ENCODE results near the gene ADARB2. TPM values are rescaled to one million over a fixed set of nuclear protein-coding genes. Genes with fewer than 3 reads are reported as not detected.
A peak's percentile ranks its signal among the peaks of the same experiment; 100 is the strongest.
"Not testable (repeated sequence)": the region's sequence is repeated elsewhere in the genome, so short reads cannot be mapped to it uniquely, and the experiment has no call there.

Gene ADARB2
- total RNA-seq, 2 donors from 2014 or later, result not detected

- DNase-seq (ENCODE audit: low spot score), result no peak
- intact Hi-C loops (cut with DNase I), result no loop called here
Observed at GRCh38 chr10:1230138-1230537, 507.2 kb downstream of the ADARB2 start.

GRCh38 chr10:1229574-1229973 is 507.8 kb downstream of the ADARB2 start:
- intact Hi-C loops (cut with DNase I), result no loop called here
- DNase-seq (ENCODE audit: low spot score), result no peak

GRCh38 chr10:1229116-1229515 is 508.2 kb downstream of the ADARB2 start:
- intact Hi-C loops (cut with DNase I), result no loop called here

GRCh38 chr10:1228467-1228975 is 508.8 kb downstream of the ADARB2 start:
- intact Hi-C loops (cut with DNase I), result no loop called here
- peak; percentile 73 for DNase-seq (ENCODE audit: low spot score)

More at GRCh38 chr10:1229116-1229515, 508.2 kb downstream of the ADARB2 start:
- DNase-seq (ENCODE audit: low spot score), result peak; percentile 28

- DNase-seq (ENCODE audit: low spot score), result no peak
- intact Hi-C loops (cut with DNase I), result no loop called here
Observed at GRCh38 chr10:1227510-1228402, 509.6 kb downstream of the ADARB2 start.

DNA sequence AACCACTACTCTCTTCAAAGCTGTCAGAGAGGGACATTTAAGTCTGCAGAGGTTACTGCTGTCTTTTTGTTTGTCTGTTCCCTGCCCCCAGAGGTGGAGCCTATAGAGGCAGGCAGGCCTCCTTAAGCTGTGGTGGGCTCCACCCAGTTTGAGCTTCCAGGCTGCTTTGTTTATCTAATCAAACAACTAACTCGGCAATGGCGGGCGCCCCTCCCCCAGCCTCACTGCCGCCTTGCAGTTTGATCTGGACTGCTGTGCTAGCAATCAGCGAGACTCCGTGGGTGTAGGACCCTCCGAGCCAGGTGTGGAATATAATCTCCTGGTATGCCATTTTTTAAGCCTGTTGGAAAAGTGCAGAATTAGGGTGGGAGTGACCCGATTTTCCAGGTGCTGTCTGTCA is 510.4 kb downstream of the ADARB2 start:
- peak; percentile 30 for DNase-seq (ENCODE audit: low spot score)
- intact Hi-C loops (cut with DNase I), result not testable (repeated sequence)

DNA sequence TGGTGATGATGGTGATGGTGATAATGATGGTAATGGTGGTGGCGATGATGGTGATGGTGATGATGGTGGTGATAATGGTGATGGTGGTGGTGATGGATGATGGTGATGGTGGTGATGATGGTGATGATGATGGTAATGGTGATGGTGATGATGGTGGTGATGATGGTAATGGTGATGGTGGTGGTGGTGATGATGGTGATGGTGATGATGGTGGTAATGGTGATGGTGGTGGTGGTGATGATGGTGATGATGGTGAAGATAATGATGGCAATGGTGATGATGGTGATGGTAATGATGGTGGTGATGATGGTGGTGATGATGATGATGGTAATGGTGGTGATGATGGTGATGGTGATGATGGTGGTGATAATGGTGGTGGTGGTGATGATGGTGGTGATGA is 517.5 kb downstream of the ADARB2 start:
- DNase-seq (ENCODE audit: low spot score); intact Hi-C loops (cut with DNase I): not testable (repeated sequence)

- peak; percentile 66 for DNase-seq (ENCODE audit: low spot score)
- intact Hi-C loops (cut with DNase I), result no loop called here
Observed at GRCh38 chr10:1217661-1218060, 519.7 kb downstream of the ADARB2 start.

DNA sequence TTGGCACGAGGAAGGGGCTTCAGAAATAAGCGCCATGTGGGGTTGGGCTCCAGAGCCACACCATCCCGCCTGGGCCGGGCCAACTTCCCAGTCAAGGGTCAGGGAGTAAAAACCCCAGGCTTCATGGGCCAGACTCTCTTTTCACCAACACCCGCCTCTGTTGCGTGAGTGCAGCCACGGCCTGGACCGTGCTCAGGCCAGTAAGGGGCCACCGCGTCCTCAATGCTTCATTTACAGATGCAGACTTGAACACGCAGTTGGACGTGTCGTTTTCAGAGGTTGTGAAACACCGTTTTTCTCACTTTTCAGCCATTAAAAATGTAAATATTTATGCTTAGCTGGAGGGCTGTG is 520.1 kb downstream of the ADARB2 start:
- DNase-seq (ENCODE audit: low spot score), result peak; percentile 53
- intact Hi-C loops (cut with DNase I), result no loop called here

GRCh38 chr10:1216574-1217236 is 520.6 kb downstream of the ADARB2 start:
- intact Hi-C loops (cut with DNase I), result no loop called here
- DNase-seq (ENCODE audit: low spot score), result peak; percentile 74

GRCh38 chr10:1215862-1216573 is 521.3 kb downstream of the ADARB2 start:
- intact Hi-C loops (cut with DNase I), result no loop called here
- DNase-seq (ENCODE audit: low spot score), result peak; percentile 75

DNA sequence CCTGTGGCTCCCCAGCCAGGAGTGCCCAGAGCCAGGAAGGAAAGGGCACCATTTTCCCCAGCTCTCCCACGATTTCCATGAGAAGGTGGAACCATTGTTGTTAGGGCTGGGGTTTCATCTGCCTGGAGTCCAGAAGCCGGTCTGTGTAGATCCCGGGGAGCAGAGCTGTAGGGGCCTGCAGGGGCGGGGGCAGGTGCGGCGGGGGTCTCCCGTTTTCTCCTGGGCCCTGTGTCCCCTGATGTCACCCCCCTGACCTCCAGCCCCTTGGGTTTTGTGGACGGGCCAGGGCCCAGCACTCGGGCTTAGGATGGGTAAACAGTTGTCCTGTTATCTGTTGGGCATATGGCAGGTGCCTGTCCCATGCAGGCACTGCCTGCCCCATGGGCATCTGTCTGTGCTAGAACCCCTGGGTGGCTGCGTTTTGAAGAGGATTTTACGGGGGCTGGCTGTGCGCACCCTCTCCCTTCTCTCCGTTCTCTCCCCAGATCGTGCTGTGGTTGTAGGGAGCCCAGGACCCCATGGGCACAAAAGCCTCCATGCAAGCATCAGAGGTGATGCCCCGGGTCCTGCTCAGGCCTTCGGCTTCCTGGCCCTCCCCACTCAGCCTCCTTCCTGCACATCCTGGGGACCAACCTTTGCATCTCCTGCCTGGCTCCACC is 522.3 kb downstream of the ADARB2 start:
- intact Hi-C loops (cut with DNase I), result no loop called here
- DNase-seq (ENCODE audit: low spot score), result peak; percentile 59

DNA sequence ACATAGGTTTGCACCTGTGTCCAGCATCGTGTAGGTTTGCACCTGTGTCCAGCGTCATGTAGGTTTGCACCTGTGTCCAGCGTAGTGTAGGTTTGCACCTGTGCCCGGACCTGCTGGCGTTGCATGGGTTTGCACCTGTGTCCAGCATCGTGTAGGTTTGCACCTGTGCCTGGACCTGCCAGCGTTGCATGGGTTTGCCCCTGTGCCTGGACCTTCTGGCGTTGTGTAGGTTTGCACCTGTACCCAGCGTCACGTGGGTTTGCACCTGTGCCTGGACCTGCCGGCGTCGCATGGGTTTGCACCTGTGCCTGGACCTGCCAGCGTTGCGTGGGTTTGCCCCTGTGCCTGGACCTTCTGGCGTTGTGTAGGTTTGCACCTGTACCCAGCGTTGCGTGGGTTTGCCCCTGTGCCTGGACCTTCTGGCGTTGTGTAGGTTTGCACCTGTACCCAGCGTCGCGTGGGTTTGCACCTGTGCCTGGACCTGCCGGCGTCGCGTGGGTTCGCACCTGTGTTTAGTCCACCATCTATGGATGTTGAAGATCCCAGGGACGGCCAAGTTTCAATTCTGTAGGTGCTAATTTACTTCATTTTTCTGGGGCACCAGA is 523.2 kb downstream of the ADARB2 start:
- intact Hi-C loops (cut with DNase I), result no loop called here
- peak; percentile 45 for DNase-seq (ENCODE audit: low spot score)

GRCh38 chr10:1213252-1214070 is 523.9 kb downstream of the ADARB2 start:
- intact Hi-C loops (cut with DNase I), result no loop called here
- DNase-seq (ENCODE audit: low spot score), result peak; percentile 68

DNA sequence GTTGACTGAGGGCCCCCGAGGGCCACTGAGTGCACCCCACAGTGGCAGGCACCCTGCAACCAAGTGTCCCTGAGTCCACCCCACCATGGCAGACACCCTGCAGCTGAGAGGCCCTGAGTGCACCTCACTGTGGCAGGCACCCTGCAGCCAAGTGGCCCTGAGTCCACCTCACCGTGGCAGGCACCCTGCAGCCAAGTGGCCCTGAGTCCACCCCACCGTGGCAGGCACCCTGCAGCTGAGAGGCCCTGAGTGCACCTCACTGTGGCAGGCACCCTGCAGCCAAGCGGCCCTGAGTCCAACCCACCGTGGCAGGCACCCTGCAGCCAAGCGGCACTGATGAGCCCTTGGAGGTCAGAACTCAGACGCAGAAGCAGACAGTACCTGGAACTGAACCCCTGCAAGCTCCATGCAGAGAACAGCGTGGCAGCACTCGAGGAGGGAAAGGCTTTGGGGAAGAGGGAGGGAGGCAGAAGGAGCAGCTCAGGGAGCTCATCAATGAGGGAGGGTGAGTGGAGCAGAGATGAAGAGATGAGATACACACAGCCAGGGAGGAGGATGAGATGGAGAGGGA is 524.7 kb downstream of the ADARB2 start:
- peak; percentile 79 for DNase-seq (ENCODE audit: low spot score)
- intact Hi-C loops (cut with DNase I), result no loop called here

GRCh38 chr10:1211844-1212570 is 525.3 kb downstream of the ADARB2 start:
- intact Hi-C loops (cut with DNase I), result no loop called here
- peak; percentile 26 for DNase-seq (ENCODE audit: low spot score)

DNA sequence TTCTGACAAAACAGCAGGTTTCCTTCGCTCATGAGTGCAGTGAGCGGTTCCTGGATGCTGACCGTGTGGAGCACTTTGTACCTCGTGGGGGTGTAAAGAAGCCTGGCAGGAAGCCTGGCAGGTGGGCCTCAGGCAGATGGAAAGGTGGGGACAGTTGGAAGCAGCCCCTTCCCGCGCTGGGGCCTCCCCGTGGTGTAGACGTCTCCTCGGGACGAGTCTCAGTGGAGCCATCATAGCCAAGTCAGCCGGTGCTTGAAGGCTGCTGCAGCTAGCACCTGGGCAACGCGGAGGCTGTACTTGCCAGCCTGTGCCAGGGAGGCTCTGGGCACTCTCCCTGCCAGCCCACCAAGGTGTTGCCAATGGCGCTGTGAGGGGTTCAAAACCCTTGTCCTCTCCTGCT is 526.7 kb downstream of the ADARB2 start:
- intact Hi-C loops (cut with DNase I), result no loop called here
- peak; percentile 79 for DNase-seq (ENCODE audit: low spot score)

All from posterior vena cava (tissue), 2 donors.